Stomach (tissue), 4 donors: ENCODE results near the gene MERTK.

ENCODE experiments used
- CTCF ChIP-seq, 7 experiments: fragments of 450-650 bp in 4 of 7; fragments of 200-600 bp in 3 of 7; sonication (generic) in 3 of 7; IDR thresholded peaks; one replicate each; pipeline ENCODE4 v1.5.1; 2016 to 2019; ENCODE audit warnings: antibody characterized with exemption in 7 of 7, control low read depth in 2 of 7, mild to moderate bottlenecking in 1 of 7
- POLR2A ChIP-seq, 4 donors: fragments of 450-650 bp; IDR thresholded peaks; one replicate each; pipeline ENCODE4 v1.6.1; 2016; ENCODE audit warnings: antibody characterized with exemption in 4 of 4, control low read depth in 2 of 4, mild to moderate bottlenecking in 1 of 4, moderate library complexity in 1 of 4

- TF ChIP-seq CTCF (IDR thresholded peaks at IDR 0.05), result no peak
- TF ChIP-seq POLR2A (IDR thresholded peaks at IDR 0.05), result no peak
These were observed 2.4 kb upstream of the MERTK start for GRCh38 chr2:111896024-111896423.
